HG03039 (cell line): ENCODE measurements around the gene ATM.
"Not testable (repeated sequence)": the region's sequence is repeated elsewhere in the genome, so short reads cannot be mapped to it uniquely, and the experiment has no call there.

Experiments
- ATAC-seq: cut with Tn5 transposase; IDR thresholded peaks from one replicate; pipeline ENCODE4 v1.9.1; 2021; ENCODE audit warnings: mild to moderate bottlenecking, moderate library complexity; ENCODE audit not compliant: unreplicated experiment

Gene ATM

DNA sequence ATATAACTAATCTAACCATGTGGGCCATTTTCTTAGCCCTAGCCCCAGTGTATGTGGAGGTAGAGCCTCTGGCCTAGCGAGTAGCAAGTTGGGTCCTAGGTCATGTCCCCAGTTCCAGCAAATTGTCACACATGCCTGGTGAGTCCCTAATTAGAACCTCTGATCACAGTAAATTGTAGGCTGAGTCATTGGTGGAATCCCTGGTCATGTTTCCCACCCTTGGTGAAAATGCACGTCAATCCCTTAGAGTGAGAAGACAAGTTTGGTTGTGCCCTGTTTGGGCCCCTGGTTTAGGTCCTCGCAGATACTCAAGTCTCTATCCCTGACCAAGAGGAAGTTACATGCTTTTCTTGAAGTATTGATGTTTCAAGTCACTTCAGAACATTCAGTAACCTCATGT, 46.7 kb downstream of the ATM start:
- no peak for ATAC-seq

DNA sequence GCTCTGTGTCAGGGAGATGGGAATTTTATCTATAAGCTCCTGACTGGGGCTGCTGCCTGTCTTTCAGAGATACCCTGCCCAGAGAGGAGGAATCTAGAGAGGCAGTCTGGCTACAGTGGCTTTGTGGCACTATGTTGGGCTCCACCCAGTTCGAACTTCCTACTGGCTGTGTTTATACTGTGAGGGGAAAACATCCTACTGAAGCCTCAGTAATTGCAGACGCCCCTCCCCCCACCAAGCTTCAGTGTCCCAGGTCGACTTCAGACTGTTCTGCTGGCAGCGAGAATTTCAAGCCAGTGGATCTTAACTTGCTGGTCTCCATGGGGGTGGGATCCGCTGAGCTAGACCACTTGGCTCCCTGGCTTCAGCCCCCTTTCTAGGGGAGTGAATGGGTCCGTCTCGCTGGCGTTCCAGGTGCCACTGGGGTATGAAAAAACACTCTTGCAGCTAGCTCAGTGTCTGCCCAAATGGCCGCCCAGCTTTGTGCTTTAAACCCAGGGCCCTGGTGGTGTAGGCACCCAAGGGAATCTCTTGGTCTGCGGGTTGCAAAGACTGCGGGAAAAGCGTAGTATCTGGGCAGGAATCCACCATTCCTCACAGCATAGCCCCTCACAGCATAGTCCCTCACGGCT, 54.2 kb downstream of the ATM start:
- ATAC-seq, result not testable (repeated sequence)

- ATAC-seq, result no peak
Measured at GRCh38 chr11:108278546-108278945, 55.7 kb downstream of the ATM start.

DNA sequence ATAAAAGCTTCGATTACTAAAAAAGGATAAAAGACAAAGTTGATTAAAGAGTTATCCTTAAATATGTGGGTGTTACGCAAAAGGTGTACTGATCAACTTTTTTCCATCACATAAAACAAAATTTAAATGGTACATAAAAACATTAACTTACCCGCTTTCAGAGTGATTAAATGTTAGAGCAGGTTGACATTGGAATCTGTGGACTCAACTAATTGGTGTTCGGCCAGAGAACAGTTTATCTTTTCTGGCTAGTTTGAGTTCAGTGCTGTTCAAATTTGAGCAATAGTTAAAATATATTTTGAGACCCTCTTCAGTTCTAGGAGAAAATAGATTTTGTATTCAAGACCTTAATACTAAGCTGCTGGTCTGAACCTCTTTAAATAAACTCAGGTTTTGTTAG, 56.1 kb downstream of the ATM start:
- ATAC-seq, result no peak

DNA sequence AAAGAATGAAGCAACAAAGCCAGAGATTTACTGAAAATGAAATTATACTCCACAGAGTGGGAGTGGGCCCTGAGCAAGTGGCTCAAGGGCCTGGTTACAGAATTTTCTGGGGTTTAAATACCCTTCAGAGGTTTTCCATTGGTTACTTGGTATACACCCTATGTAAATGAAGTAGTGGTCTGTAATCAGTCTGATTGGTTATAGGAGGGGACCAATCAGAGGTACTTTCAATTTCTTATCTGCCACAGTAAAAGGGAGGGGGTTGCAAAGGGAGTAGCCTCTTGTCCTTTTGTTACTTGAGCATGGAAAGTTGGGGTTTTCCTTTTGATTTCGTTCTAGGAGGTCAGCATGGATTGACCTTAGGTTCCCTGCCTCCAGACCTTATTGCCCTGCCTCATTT, 63.5 kb downstream of the ATM start:
- no peak for ATAC-seq

DNA sequence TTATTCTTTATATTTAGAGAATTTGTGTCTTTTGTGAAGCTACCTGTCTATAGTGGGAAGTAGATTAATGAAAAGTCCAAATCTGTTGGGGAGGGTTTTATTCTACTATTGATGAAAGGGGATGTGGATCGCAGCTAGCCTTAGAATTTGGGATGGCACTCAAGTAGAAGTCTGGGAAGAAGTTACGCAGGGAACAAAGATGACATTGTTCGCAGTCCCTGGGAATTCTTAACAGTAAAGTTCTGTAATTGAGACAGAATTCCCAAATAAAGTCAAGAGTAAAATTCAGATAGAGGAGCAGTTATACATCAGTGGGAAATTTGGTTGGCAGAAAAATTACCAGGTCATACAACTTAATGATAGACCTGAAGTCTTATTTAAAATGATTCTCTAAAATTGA, 64.1 kb downstream of the ATM start:
- no peak for ATAC-seq

- ATAC-seq, result not testable (repeated sequence)
Measured at GRCh38 chr11:108289066-108289465, 66.2 kb downstream of the ATM start.

- ATAC-seq, result no peak
Measured at GRCh38 chr11:108289699-108290098, 66.8 kb downstream of the ATM start.

DNA sequence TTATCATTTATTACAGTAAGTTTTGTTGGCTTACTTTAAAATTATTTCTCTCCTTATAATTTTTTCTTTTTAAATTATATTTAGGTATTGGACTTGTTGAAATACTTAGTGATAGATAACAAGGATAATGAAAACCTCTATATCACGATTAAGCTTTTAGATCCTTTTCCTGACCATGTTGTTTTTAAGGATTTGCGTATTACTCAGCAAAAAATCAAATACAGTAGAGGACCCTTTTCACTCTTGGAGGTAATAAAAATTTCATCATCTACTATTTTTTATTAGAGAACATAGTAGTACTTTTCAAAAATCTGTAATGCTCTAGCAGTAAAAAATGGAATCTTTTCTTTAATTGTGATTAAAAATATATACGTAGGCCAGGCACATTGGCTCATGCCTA, 70.4 kb downstream of the ATM start:
- ATAC-seq, result no peak

GRCh38 chr11:108302121-108302785, 79.4 kb downstream of the ATM start:
- ATAC-seq, result no peak

DNA sequence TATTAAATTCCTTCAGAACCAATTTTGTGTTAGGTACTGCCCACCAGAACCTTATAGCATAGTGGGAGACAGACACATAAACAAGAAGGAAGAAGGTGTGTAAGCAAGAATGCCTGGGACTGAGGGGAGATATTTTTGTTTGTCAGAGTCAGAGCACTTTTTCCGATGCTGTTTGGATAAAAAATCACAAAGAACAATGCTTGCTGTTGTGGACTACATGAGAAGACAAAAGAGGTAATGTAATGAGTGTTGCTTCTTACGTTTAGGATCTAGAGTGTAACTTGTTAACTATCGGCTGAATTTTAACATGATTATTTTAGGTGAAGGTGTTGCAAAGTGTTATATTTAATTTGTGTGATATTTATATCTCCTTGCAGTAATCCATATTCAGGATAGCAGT, 84.9 kb downstream of the ATM start:
- ATAC-seq, result no peak

- ATAC-seq, result no peak
Measured at GRCh38 chr11:108313444-108313843, 90.6 kb downstream of the ATM start.

DNA sequence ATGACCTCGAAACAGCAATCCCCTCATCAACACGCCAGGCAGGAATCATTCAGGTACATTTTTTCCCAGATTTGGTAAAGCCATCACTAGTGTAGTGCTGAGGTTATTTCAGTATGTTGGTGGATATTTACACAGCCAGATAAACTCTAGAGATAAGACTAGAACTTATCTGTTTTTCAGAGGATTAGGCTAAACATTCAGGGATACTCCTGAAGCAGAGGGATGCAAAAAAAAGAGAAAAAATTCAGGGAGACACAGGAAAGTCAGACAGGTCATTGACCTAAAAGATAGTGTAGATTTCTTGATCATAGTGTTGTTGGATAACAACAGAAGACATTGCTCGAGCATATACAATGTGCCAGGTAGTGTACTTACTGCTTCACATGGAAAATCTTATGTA, 93.2 kb downstream of the ATM start:
- ATAC-seq, result no peak

DNA sequence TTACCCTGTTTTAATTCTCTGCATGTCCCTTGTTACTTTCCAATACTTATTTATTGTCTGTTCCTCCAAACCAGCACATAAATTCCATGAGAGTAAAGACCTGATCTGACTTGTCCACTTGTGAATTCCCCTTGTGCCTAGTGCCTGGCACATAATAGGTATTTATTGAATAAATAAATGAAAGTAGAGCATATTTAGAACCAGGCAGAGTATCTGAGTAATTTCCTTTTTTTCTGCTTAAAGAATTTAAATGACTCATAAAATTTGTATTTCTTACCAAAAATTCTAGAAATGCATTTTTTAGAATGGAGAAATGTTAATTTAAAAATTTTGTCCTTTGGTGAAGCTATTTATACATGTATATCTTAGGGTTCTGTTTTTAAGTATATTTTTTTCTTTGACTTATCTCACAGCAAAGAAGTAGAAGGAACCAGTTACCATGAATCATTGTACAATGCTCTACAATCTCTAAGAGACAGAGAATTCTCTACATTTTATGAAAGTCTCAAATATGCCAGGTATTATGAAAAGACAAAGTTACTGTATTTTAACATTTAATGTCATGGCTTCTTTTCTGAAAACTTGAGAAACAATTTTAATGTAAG, 96.8 kb downstream of the ATM start:
- no peak for ATAC-seq

DNA sequence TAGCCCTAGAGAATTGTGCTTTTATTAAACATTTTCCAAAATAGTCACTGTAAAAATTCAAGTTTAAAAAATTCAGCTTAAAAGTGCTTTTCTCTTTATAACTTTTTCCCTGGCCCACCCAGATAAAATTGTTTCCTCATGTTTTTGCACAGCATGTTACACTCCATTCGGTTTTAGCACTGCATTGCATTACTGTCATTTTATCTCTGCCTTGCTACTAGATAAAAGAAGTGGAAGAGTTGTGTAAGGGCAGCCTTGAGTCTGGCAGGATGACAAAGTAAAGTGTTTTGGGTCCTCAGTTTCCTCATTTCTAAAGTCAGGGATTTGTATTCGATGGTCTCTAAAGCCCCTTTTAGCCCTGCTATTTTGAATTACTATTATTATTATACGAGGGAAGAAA, 99.8 kb downstream of the ATM start:
- no peak for ATAC-seq

DNA sequence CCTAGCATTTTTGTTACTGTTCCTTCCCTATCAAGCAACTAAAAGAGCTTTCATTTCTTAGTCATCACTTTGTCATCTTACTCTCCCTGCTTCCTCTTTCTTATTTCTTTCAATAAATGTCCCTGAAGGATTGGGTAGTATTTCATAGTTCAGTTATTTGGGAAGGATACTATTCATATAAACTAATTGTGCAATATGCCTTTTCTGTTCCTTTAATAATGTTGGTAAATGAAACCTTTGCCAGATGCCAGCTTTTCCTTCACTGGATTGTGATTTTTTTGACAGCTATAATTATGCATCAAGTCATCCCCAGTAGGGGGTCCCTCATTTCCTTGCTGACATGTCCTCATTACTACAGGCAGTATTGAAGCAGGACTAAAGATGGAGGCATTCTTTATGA, 101.7 kb downstream of the ATM start:
- ATAC-seq, result no peak

- ATAC-seq, result no peak
Measured at GRCh38 chr11:108333403-108333899, 110.6 kb downstream of the ATM start.

DNA sequence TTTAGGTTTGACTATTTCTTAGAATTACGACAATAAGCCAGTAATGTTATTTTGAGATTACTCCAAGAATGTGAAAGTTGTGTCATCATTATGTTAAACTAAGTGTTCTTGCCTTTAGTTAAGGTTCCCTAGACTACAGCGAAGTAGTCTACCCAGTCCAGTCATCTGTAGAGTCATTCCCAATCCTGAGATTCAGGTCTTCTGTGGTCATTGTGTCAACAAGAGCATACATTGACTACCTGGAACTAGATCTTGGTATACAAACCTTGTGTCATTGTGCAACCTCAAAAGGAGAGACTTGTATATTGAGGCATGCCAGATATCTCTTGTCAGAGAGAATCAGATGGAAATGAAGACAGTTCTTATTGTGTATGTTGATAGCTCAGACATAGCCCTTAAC, 115.9 kb downstream of the ATM start:
- no peak for ATAC-seq

DNA sequence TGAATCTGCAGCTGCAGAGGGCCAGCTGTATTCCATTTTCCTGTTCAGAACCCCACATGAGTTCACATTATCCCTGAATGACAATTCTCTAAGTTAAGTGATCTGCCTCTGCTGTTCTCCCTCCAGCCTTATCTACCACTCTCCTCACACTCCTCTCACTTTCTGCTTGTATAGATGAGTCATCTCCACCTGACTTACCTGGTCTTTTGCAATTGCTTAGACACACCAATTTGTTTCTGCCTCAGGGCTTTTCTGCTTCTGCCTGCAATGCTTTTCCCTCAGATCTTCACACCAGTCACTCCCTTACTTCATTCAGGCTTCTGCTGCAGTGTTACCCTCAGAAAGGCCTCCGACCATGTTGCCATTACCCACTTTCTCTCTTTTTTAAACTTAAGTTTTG, 118.1 kb downstream of the ATM start:
- no peak for ATAC-seq

DNA sequence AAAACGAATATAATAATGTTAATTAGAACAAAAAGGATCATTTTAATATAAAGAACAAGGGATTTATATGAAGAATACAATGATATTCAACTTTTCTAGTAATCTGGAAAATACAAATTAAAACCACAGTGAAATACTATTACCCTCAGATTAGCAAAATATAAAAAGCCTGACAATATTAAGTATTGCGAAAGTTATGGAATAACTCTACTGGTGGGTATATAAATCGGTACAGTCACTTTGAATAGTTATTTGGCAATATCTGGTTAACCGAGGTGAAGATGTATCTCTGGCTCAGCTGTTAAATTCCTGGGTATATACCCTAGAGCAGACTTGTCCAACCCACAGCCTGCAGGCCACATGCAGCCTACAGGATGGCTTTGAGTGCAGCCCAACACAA, 118.8 kb downstream of the ATM start:
- no peak for ATAC-seq

GRCh38 chr11:108343714-108344113, 120.8 kb downstream of the ATM start:
- no peak for ATAC-seq

GRCh38 chr11:108345767-108346166, 122.9 kb downstream of the ATM start:
- no peak for ATAC-seq
